Measurements from ENCODE around the gene TFPT.
A peak's percentile ranks its signal among the peaks of the same experiment; 100 is the strongest.

The TFPT gene

GRCh38 chr19:54136864-54137698 is 21.6 kb upstream of the TFPT start:
- Histone ChIP-seq H3K4me1 (peaks cover 48% of the 10 kb centered on the region), H4K20me1 (peaks cover 41% of the 10 kb centered on the region), H3K27ac (peak overlapping the region; percentile 99), H3K9me3 (no peaks in the 10 kb centered on the region), H3K4me3 (peak overlapping the region; percentile 97), H3K27me3 (no peaks in the 10 kb centered on the region), H3K4me2 (peak overlapping the region; percentile 98), H3K36me3 (peaks cover 45% of the 10 kb centered on the region), H3K9ac (peak overlapping the region; percentile 100)
- TF ChIP-seq Cebpa-rat (IDR thresholded peaks at IDR 0.05) = no peak

DNA sequence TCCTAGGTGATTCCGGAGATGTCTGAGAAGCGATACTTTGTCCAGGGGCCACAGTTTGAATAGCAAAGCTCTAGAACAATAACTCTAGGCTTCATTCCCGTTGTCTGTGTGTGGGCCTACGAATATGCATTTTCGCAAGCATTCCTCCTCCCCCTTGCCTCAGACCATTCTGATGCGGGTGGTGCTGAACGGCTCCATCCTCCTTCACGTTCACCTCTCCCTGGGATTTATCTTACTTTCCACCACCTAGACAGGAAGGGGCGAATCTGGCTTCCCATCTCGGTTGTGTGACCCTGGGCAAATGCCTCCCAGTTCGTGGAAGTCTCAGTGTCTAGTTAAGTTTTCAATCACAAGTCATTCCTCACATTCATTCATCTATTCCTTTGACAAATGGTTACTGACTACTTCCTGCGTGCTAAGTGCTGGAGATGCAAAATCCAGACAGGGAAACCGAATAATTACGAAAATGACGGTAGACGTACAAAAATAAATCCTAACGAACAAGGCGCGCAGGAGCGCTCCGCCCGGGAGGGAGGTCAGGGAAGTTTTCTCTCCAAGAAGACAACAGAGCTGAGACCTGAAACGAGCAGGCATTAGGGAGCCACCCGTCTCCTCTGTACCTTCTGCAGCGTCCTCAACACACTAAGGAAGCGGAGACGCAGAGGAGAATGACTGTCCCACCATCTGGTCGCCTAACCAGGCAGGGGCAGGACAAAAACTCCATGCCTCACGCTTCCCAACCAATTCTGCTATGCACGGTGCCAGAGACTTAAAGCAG is 20.8 kb upstream of the TFPT start:
- H3K27ac ChIP-seq = no peak overlapping the region; the same call in 1 of the 2 replicates
- H3K4me3 ChIP-seq = peak overlapping the region; percentile 70
- H3K4me2 ChIP-seq = peak overlapping the region; percentile 98
- peaks cover 46% of the 10 kb centered on the region for H3K4me1 ChIP-seq
- TF ChIP-seq Cebpa-rat (IDR thresholded peaks at IDR 0.05) = no peak
- peak overlapping the region; percentile 76 for H3K9ac ChIP-seq
- peaks cover 36% of the 10 kb centered on the region for H4K20me1 ChIP-seq
- H3K27me3 ChIP-seq = no peaks in the 10 kb centered on the region
- peaks cover 45% of the 10 kb centered on the region for H3K36me3 ChIP-seq
- no peaks in the 10 kb centered on the region for H3K9me3 ChIP-seq

GRCh38 chr19:54133957-54134590 is 18.6 kb upstream of the TFPT start:
- Histone ChIP-seq H3K4me2 (no peak overlapping the region), H3K27ac (no peak overlapping the region), H3K9me3 (no peaks in the 10 kb centered on the region), H3K36me3 (peaks cover 45% of the 10 kb centered on the region), H4K20me1 (peaks cover 18% of the 10 kb centered on the region), H3K9ac (no peak overlapping the region), H3K27me3 (no peaks in the 10 kb centered on the region), H3K4me1 (peaks cover 24% of the 10 kb centered on the region), H3K4me3 (no peak overlapping the region)
- no peak for TF ChIP-seq Cebpa-rat (IDR thresholded peaks at IDR 0.05)

DNA sequence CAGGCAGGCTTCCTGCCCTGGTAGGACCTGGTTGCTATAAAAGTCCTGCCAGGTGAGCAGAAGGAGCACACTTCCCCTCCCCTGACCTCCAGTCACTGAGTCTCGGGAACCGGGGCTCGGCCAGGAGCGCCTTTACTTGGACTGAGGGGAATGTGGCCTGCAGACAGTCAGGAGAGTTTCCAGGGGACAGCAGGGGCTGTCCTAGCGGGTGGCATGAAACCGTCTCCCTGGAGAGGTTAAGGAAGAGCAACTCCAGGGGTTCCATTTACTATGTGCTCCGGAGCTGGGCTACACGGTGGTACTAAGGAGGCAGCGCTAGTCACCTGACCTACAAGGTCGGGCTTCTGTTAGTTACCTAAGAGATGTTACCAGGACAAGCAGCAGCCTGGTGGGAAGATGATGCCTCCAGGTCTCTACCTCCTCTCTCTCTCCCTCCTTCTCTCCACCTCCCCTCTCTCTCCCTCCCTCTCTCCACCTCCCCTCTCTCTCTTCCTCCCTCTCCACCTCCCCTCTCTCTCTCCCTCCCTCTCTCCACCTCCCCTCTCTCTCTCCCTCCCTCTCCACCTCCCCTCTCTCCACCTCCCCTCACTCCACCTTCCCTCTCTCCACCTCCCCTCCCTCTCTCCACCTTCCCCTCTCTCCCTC is 18.0 kb upstream of the TFPT start:
- TF ChIP-seq Cebpa-rat (IDR thresholded peaks at IDR 0.05) = no peak
- Histone ChIP-seq H3K9me3 (no peaks in the 10 kb centered on the region), H4K20me1 (peaks cover 12% of the 10 kb centered on the region), H3K27ac (no peak overlapping the region), H3K9ac (no peak overlapping the region), H3K4me1 (peaks cover 18% of the 10 kb centered on the region), H3K4me3 (no peak overlapping the region), H3K27me3 (no peaks in the 10 kb centered on the region), H3K36me3 (peaks cover 49% of the 10 kb centered on the region), H3K4me2 (no peak overlapping the region; the same call in 1 of the 2 replicates)

- no peak overlapping the region for H3K27ac ChIP-seq
- no peaks in the 10 kb centered on the region for H3K9me3 ChIP-seq
- no peak overlapping the region for H3K4me3 ChIP-seq
- no peak overlapping the region for H3K4me2 ChIP-seq
- H3K4me1 ChIP-seq = 0 out of 2 replicates have a peak, but pooled peaks cover 5% of the 10 kb centered on the region
- TF ChIP-seq Cebpa-rat (IDR thresholded peaks at IDR 0.05) = no peak
- no peaks in the 10 kb centered on the region for H3K27me3 ChIP-seq
- no peak overlapping the region for H3K9ac ChIP-seq
- 0 out of 2 replicates have a peak, but pooled peaks cover 7% of the 10 kb centered on the region for H4K20me1 ChIP-seq
- H3K36me3 ChIP-seq = peaks cover 88% of the 10 kb centered on the region
Observed at GRCh38 chr19:54129617-54129996, 14.2 kb upstream of the TFPT start.

GRCh38 chr19:54128796-54129616 is 13.5 kb upstream of the TFPT start:
- H3K36me3 ChIP-seq = peaks cover 94% of the 10 kb centered on the region
- 0 out of 2 replicates have a peak, but pooled peaks cover 5% of the 10 kb centered on the region for H3K4me1 ChIP-seq
- 0 out of 2 replicates have a peak, but pooled peaks cover 7% of the 10 kb centered on the region for H4K20me1 ChIP-seq
- TF ChIP-seq Cebpa-rat (IDR thresholded peaks at IDR 0.05) = no peak
- no peaks in the 10 kb centered on the region for H3K9me3 ChIP-seq
- H3K9ac ChIP-seq = no peak overlapping the region
- H3K27ac ChIP-seq = no peak overlapping the region
- no peak overlapping the region for H3K4me2 ChIP-seq
- no peaks in the 10 kb centered on the region for H3K27me3 ChIP-seq
- H3K4me3 ChIP-seq = no peak overlapping the region

DNA sequence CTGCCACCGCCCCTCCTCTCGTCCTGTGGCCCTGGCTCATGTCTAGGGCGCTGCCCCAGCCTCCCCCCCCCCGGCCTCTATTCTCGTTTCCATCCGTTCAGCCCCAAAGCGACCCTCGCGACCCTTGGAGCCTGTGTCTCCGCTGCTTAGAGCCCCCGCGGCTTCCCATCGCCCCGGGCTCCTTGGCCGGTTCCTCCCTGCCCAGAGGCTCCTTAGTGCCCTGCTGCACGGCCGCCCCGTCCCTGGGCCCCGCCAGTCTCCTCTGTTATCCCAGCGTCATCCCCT is 12.9 kb upstream of the TFPT start:
- Histone ChIP-seq H3K27ac (no peak overlapping the region), H4K20me1 (0 out of 2 replicates have a peak, but pooled peaks cover 7% of the 10 kb centered on the region), H3K9ac (no peak overlapping the region), H3K4me3 (no peak overlapping the region), H3K36me3 (peaks cover 99% of the 10 kb centered on the region), H3K4me2 (no peak overlapping the region), H3K9me3 (no peaks in the 10 kb centered on the region), H3K4me1 (0 out of 2 replicates have a peak, but pooled peaks cover 3% of the 10 kb centered on the region), H3K27me3 (no peaks in the 10 kb centered on the region)
- no peak for TF ChIP-seq Cebpa-rat (IDR thresholded peaks at IDR 0.05)

DNA sequence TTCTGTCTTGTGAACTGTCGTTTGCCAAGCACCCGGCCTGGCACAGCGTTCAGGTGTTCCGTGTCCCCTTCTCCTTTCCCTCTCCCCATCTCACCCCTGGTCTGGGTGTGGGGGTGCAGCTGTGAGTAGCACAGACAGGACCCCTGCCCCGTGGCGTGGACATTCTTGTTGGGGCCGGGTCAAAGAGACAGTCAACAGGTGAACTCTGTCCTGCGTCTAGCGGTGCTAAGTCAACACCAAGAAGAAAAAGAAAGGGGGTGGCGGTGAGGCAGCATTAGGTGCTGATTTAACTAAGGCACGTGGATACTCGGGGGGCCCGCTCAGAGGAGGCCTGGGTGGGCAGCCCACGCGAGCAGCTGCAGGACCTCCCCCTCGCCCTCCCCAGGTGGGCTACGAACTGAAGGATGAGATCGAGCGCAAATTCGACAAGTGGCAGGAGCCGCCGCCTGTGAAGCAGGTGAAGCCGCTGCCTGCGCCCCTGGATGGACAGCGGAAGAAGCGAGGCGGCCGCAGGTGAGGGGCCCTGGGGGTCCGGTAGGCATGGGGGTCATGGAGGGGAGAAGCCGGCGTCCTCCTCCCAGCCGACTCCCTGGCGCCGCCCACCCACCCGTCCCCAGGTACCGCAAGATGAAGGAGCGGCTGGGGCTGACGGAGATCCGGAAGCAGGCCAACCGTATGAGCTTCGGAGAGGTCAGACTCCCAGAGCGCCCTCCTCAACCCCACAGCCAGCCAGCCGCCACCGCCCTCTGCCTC is 12.4 kb upstream of the TFPT start:
- Histone ChIP-seq H3K4me3 (no peak overlapping the region), H3K4me1 (no peaks in the 10 kb centered on the region), H3K27me3 (no peaks in the 10 kb centered on the region), H3K4me2 (no peak overlapping the region), H3K9ac (no peak overlapping the region), H3K27ac (no peak overlapping the region), H3K36me3 (peaks cover 99% of the 10 kb centered on the region), H3K9me3 (no peaks in the 10 kb centered on the region), H4K20me1 (0 out of 2 replicates have a peak, but pooled peaks cover 7% of the 10 kb centered on the region)
- no peak for TF ChIP-seq Cebpa-rat (IDR thresholded peaks at IDR 0.05)
